HG03442 (cell line): ENCODE results near the gene ZP3.
A peak's percentile ranks its signal among the peaks of the same experiment; 100 is the strongest.
"Not testable (repeated sequence)": the region's sequence is repeated elsewhere in the genome, so short reads cannot be mapped to it uniquely, and the experiment has no call there.

Source experiments
- ATAC-seq: cut with Tn5 transposase; IDR thresholded peaks from one replicate; pipeline ENCODE4 v1.9.1; 2021; ENCODE audit warnings: mild to moderate bottlenecking, moderate library complexity; ENCODE audit not compliant: unreplicated experiment

The ZP3 gene

DNA sequence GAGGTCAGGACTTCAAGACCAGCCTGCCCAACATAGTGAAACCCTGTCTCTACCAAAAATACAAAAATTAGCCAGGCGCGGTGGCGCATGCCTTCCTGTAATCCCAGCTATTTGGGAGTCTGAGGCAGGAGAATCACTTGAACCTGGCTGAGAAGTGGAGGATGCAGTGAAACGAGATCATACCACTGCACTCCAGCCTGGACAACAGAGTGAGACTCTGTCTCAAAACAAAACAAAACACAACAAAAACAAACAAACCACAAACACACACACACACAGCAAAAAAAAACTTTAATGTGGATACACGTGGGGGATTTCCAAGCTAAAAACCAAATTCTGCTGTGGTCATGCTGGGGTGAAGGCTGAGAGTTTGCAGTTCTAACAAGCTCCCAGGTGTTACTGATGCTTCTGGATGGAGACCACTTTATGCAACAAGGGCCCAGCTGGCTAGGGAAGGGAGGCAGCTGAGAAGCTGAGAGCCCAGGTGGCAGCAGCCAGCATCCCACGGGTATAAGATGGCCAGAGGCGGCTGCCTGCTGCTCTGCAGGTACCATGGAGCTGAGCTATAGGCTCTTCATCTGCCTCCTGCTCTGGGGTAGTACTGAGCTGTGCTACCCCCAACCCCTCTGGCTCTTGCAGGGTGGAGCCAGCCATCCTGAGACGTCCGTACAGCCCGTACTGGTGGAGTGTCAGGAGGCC, at the start of gene ZP3:
Gene ZP3 (plus strand): TSS at position 538 of the 699 bp plus-strand sequence. CDS start 15 bp downstream, at position 553.
- ATAC-seq: peak; percentile 69

DNA sequence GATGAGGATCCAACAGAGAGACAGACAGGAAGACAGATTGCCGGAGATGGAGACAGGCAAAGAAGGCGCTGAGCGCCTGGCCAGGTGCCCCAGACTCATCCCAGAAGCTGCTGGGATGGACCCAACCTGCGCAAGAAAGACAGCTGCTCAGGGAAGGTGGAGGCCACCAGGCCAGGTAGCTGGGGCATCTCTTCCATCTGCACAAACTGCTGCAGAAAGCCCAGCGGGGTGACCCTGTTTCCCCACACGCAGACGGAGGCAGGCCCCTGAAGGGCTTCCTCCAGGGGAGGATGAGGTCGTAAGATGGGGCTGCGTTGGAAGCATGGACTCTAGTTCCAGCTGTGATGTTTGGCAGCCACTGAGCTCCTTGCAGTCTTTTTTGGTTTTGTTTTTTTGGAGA, 49.5 kb upstream of the ZP3 start:
- ATAC-seq: no peak

DNA sequence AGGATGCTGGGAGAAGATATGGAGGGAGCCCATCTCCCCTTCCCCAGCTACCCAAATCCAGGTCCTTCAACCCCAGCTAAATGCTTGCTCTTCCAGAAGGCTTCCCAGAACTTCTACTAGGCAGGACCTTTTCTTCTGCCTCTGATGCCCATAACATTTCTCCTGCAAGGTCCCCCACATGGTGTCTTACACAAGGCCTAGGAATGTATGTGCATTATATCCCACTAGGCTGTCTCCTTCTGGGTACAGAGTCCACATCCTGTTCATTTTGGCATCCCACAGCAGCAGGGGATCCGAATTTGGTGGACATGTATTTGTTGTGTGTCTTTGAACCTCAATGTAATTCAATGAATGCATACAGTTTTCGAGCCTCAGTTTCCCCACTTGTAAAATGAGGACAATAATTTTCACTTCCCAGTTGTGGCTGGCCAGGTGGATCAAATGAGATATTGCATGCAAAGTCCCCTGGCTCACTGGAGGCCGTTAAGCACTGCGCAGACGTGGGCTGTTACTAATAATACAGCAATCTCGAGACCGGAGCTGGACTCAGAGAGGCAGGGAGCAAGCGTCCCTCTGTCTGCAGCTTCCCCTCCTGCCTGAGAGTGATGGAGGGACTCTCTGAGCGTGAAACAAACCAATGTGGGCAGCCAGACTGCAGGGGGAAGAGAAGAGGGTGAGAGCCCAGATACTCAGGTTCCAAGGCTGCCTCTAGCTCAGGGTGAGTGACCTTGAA, 47.4 kb upstream of the ZP3 start:
- ATAC-seq: no peak

DNA sequence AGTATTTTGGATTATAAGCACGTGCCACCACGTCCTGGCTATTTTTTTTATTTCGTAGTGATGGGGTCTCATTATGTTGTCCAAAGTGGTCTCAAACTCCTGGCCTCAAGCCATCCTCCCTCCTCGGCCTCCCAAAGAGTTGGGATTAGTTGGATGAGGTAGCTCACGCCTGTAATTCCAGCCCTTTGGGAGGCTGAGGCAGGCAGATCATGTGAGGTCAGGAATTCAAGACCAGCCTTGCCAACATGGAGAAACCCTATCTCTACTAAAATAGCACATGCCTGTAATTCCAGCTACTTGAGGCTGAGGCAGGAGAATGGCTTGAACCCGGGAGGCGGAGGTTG, 44.2 kb upstream of the ZP3 start:
- no peak for ATAC-seq

DNA sequence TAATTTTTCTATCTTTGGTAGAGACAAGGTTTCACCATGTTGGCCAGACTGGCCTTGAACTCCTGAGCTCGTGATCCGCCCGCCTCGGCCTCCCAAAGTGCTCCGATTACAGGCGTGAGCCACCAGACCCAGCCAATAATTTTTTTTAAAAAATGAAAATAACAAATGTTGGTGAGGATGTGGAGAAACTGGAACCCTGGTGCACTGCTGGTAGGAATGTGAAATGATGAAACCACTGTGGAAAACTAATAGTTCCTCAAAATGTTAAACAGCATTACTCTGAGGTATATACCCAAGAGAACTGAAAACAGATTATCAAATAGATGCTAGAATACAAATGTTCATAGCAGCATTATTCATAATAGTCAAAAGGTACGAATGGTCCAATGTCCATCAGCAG, 42.9 kb upstream of the ZP3 start:
- ATAC-seq: no peak

DNA sequence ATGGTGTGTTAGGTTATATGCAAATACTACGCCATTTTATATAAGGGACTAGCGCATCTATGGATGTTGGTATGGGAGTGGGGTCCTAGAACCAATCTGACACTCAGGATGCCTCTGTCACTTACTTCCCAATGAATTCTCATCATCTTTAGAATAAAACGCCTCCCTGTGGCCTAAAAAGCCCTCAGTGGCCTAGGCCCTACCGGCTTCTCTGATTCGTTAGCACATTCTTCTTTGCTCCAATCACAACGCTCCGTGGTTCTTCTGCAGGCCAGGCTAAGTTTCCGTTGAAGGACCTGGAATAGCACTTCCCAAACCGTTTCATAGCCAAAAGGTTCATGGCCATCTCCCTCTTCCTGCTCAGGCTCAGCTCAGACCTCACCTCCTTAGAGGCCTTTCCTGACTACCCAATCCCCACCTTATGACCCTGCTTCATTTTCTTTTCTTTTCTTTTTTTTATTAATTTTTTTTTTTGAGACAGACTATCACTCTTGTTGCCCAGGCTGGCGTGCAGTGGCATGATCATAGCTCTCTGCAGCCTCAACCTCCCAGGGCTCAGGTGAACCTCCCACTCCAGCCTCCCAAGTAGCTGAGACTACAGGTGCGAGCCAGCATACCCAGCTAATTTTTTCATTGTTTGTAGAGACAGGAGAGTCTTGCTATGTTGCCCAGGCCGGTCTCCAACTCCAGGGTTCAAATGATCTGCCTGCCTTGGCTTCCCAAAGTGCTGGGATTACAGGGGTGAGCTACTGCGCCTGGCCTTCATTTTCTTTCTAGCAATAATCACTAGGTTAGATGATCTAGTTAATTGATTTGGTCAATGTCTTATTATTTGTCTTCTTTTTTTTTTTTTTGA, 41.4 kb upstream of the ZP3 start:
- ATAC-seq: no peak

DNA sequence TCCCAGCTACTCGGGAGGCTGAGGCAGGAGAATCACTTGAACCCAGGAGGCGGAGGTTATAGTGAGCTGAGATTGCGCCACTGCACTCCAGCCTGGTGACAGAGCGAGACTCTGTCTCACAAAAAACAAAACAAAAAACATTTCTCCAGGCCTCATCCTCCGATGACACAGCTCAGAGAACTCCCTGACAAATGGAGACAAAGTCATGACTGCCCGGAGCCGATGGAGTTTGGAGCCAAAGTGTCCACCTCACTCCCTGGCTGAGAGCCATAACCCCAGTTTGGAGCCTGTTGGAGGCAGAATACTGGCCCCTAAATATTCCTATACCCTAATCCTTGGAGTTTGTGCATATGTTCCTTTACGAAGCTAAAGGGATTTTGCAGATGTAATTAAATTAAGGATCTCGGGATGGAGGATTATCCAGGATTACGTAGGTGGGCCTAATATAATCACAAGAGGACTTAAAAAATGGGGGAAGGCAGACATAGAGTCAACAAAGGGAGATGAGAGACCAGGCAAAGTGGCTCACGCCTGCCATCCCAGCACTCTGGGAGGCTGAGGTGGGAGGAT, 38.0 kb upstream of the ZP3 start:
- no peak for ATAC-seq

DNA sequence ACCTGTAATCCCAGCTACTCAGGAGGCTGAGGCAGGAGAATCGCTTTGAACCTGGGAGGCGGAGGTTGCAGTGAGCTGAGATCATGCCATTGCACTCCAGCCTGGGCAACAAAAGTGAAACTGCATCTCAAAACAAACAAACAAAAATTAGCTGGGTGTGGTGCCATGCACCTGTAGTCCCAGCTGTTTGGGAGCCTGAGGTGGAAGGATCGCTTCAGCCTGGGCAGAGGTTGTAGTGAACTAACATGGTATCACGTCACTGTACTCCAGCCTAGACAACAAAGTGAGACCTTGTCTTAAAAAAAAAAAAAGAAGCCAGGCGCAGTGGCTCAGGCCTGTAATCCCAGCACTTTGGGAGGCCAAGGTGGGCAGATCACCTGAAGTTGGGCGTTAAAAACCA, 37.0 kb upstream of the ZP3 start:
- not testable (repeated sequence) for ATAC-seq

DNA sequence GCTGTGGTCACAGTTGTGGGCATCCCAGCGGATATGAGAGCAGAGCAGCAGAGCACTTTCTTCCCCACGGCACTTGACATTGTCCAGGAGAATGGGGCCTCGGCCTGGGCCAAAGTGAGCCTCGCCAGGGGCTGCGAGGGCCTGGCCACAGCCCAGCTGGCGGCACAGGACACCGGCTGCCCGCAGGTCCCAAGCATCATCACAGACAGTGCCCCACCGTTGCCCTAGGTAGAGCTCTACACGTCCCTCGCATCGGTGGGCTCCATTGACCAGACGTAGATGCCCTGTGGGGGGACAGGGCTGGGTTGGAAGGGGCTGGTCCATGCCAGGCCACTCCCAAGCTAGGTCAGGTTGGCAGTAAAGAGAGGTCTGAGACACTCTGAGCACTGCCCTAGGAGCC, 34.7 kb upstream of the ZP3 start:
- no peak for ATAC-seq

DNA sequence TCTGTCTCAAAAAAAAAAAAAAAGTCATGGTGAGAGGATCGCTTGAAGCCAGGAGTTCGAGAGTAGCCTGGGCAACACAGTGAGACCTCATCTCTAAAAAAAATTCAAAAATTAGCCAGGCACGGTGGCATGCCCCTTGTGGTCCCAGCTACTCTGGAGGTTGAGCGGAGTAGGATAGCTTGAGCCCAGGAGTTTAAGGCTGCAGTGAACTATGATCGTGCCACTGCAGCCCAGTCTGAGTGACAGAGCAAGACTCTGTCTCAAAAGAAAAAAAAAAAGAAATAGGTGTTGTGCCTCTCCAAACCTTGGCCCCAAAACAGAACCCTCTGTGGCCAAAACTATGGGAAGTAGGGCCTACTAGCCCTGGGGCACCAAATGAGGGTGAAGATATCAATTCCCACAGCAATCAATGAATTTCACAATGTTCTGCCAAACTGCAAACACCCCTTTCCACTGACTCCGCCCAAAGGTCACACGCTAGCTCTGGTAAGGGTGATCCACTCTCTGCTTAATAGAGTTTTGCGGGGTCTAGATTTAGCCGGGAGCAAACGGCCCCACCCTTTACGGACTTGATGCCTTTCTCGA, 32.1 kb upstream of the ZP3 start:
- no peak for ATAC-seq

DNA sequence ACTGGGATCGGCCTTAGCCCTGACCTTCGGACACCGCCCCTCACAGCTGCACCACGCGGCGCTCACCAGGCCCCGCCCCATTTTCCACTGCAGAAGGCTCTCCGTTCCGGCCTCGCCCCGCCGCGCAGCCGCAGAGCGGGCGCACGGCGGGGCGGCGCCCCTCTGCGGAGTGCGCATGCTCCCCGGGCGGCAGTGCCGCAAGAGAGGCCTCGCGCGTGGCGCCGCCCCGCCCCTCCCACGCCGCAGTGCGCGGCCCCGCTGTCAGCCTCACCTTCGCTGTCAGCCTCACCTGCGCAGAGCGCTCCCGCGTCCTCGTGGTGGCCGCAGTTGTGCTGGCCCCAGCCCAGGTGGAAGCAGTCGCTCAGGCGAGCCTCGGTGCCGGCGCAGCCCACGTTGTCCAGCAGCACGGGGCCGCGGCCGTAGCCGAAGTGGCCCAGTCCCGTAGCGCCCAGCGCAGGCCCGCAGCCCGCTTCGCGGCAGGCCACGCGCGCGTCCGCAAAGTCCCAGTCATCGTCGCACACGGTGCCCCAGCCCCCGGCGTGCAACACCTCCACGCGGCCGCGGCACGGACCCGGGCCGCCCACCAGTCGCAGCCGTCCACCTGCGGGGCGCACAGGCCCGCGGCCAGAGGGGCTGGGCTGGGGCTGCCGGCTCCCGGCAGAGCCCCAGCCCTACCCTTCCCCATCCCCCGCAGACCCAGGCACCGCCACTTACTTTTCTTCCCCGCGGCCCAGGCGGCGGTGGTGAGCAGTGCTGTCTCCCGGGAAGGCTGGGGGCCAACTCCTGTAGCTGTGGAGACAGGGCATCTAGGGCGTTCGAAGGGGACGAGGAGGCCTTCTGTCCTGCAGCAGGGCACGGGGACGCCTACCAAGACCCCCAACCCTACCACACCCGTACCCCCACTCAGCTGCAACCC, 31.4 kb upstream of the ZP3 start:
- ATAC-seq: peak; percentile 89

DNA sequence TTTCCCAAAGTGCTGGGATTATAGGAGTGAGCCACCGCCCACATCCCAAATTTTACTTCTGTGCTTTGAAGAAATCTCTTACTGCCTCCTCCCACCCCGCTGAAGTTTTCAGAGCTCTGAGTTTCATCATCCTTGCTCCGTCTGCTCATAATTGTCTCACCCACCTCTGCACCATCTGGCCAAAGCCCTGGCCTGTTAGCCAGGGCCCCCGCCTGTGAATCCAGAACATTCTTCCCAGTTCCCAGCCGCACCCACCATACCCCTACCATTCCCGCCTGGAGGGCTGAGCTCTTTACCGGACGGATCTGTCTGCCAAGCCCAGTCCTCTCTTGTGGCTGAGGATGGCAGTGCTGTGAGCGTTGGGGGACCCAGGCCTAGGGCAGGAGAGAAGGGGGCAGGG, 29.8 kb upstream of the ZP3 start:
- ATAC-seq: no peak

DNA sequence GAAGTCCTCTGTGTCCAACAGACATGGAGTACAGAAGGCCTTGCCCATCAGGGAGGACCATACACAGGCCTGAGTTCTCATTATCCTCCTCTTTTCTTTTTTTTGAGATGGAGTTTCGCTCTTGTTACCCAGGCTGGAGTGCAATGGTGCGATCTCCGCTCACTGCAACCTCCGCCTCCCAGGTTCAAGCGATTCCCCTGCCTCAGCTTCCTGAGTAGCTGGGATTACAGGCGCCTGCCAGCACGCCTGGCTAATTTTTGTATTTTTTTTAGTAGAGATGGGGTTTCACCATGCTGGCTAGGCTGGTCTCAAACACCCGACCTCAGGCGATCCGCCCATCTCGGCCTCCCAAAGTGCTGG, 29.2 kb upstream of the ZP3 start:
- not testable (repeated sequence) for ATAC-seq

DNA sequence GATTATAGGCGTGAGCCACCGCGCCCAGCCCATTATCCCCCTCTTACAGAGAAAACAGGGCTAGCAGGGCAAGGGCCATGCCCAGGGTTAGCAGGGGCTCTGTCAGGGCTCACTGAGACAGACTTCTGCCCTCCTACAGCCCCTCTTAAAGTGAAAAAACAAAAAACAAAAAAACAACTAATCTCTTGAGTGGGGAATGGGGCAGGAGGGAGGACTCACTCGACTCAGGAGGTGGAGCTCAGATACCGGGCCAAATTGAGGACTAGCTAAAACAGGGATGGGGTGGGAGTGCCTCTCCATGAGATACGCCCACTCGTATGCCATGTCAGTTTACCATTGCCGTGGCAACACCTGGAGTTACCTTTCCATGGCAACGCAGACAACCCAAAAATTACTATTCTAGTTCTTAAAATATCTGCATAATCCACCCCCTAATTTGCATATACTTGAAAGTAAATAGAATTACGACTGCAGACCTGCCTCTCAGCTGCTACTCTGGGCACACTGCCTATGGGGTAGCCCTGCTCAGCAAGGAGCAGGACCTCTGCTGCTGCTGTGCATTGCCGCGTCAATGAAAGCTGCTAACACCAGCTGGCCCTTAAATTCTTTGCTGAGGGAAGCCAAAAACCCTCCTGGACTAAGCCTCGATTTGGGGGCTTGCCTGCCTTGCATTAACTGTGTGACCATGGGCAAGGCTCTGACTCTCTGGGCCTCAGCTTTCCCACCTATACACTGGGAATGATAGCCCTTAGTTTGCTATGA, 28.6 kb upstream of the ZP3 start:
- ATAC-seq: no peak

DNA sequence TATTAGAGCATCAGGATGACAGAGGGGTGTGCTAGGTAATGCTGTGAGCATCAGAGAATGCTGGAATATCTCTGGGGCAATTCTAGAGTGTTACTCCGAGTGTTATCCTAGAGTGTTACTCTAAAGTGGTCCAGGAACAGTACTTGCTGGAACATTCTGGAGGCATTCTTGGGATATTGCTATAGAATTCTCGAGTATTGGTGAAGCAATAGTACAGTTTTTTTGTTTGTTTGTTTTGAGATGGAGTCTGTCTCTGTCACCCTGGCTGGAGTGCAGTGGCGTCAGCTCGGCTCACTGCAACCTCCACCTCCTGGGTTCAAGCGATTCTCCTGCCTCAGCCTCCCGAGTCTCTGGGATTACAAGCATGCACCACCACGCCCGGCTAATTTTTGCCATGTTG, 27.9 kb upstream of the ZP3 start:
- no peak for ATAC-seq

DNA sequence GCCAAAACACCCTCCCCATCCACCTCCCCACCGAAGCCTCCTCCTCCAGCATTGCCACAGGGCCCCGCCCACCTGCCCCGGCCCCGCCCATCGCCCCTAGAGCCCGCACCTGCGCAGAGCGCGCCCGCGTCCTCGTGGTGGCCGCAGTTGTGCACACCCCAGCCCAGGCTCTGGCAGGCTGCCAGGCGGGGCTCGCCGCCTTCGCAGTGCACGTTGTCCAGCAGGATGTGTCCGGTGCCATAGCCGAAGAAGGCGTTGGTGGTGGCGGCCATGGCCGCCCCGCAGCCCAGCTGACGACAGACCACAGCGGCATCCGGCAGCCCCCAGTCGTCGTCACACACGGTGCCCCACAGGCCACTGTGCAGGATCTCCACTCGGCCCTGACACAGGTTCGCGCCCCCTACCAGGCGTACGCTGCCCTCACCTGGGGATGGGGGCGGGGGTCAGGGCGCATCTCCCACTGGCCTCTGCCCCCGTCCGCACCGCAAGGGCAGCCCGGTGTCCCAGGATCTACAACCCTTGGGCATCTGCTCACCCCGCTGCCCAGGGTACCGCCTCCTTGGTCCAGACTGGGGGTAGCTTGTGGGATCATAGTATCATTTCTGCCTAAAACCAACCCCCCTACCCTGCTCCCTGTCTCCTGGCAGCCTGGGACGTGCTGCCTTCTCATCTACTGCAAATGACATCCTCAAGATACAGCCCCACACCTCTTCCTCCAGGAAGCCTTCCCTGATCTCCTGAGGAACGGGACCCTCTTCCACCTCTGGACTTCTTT, 27.2 kb upstream of the ZP3 start:
- ATAC-seq: no peak

DNA sequence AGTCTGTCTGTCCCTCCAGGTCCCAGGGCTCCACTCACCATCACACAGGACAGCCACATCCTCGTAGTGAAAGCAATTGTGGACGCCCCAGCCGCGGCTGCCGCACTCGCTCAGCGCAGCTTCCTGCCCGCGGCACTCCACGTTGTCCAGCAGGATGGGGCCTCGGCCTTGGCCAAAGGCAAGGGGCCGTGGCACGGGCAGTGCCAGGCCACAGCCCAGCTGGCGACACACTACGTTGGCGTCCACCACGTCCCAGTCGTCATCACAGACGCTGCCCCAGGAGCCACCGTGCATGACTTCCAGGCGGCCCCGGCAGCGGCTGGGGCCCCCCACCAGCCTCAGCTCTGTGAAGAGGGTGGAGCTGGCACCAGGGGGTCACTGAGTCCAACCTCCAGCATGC, 24.5 kb upstream of the ZP3 start:
- ATAC-seq: no peak

DNA sequence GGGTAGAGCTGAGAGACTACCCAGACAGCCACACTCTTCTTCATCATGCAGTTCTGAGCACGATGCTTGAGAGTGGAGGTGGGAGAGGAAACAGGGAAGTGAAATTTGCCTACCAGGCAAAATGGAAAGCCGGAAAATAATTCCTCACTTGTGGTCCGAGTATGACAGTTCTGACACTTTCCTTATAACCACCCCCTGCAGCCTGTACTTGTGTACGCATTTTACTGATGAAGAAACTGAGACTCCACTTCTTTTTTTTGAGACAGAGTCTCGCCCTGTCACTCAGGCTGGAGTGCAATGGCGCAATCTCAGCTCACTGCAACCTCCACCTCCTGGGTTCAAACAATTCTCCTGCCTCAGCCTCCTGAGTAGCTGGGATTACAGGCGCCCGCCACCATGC, 21.7 kb upstream of the ZP3 start:
- not testable (repeated sequence) for ATAC-seq
